GM12891 (cell line): ENCODE data around the gene MROH2A.

Source experiments
- POLR2A ChIP-seq: IDR thresholded peaks from 2 replicates; pipeline ENCODE4 v1.6.1; 2011; ENCODE audit warnings: low read depth, low read length, control low read depth
- POLR2AphosphoS5 ChIP-seq: IDR thresholded peaks from 2 replicates; pipeline ENCODE4 v1.6.1; 2011; ENCODE audit warnings: low read depth, low read length, control low read depth
- POU2F2 ChIP-seq: IDR thresholded peaks from 2 replicates; pipeline ENCODE4 v1.6.1; 2011; ENCODE audit warnings: low read depth, mild to moderate bottlenecking, control low read depth, low read length, moderate library complexity
- SPI1 ChIP-seq: IDR thresholded peaks from 2 replicates; pipeline ENCODE4 v1.6.1; 2011; ENCODE audit warnings: low read depth, low read length, control low read depth
- TAF1 ChIP-seq: IDR thresholded peaks from 2 replicates; pipeline ENCODE4 v1.6.1; 2011; ENCODE audit warnings: low read depth, low read length, control low read depth

- TF ChIP-seq POLR2AphosphoS5 (no peak), TAF1 (no peak), POLR2A (no peak), SPI1 (no peak), POU2F2 (no peak)
Measured at GRCh38 chr2:233817361-233817911, 39.3 kb downstream of the MROH2A start.
